Testis (tissue), 2 donors: ENCODE measurements around the gene RASAL2.

Experiments used
- POLR2A ChIP-seq: fragments of 450-650 bp; IDR thresholded peaks from one replicate; pipeline ENCODE4 v1.6.1; 2017; ENCODE audit warnings: antibody characterized with exemption, mild to moderate bottlenecking, moderate library complexity
- TF ChIP-seq, protein P1 (sequence below), 3 experiments: fragments of 450-650 bp in 2 of 3; fragments of 200-600 bp in 1 of 3; sonication (generic) in 1 of 3; IDR thresholded peaks; one replicate each; pipeline ENCODE4 v1.5.1; 2016 to 2019; ENCODE audit warnings: antibody characterized with exemption in 3 of 3, mild to moderate bottlenecking in 2 of 3, moderate library complexity in 1 of 3

DNA sequence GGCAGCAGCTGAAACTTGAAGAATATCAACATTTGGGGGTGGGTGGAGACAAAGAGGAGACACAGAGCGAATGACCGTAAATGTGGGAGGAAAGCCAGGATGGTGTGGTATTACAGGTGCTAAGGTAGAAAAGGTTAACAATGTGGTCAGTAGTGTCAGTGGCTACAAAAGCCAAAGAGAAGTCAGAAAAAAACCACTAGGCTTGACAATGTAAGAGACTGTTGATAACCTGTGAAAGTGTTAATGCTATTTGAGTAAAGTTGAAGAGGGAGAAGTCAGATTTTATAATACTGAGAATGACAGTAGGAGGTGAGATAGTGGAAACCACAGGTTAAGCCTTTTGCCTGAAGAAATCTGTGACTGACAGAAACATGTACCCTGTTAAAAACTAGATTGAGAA, 282.1 kb downstream of the RASAL2 start:
- TF ChIP-seq, protein P1, sequence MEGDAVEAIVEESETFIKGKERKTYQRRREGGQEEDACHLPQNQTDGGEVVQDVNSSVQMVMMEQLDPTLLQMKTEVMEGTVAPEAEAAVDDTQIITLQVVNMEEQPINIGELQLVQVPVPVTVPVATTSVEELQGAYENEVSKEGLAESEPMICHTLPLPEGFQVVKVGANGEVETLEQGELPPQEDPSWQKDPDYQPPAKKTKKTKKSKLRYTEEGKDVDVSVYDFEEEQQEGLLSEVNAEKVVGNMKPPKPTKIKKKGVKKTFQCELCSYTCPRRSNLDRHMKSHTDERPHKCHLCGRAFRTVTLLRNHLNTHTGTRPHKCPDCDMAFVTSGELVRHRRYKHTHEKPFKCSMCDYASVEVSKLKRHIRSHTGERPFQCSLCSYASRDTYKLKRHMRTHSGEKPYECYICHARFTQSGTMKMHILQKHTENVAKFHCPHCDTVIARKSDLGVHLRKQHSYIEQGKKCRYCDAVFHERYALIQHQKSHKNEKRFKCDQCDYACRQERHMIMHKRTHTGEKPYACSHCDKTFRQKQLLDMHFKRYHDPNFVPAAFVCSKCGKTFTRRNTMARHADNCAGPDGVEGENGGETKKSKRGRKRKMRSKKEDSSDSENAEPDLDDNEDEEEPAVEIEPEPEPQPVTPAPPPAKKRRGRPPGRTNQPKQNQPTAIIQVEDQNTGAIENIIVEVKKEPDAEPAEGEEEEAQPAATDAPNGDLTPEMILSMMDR (IDR thresholded peaks at IDR 0.05): no peak
- TF ChIP-seq POLR2A: no peak
